ENCODE measurements around the gene VTA1.

Gene VTA1

DNA sequence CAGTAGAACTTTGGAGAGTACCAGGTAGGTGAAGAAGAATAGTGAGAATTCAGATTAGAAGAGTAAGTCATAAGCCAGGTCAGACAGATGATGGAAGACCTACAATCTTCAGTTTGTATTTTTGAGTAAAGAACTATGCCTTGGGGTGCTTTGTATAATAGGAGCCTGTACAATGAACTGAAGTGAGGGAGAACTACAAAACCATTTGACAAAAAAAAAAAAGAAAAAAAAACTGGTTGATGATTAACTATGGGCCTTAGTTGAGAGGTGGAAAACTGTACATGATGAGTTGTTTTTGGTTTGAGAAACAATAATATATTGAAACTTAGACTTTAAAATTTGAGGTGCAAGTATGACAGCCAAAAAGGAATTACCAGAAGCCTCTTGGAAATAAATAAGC, 25.7 kb downstream of the VTA1 start:
- no peak for DNase-seq (ENCODE audit: low spot score)
- TF ChIP-seq, protein P1, sequence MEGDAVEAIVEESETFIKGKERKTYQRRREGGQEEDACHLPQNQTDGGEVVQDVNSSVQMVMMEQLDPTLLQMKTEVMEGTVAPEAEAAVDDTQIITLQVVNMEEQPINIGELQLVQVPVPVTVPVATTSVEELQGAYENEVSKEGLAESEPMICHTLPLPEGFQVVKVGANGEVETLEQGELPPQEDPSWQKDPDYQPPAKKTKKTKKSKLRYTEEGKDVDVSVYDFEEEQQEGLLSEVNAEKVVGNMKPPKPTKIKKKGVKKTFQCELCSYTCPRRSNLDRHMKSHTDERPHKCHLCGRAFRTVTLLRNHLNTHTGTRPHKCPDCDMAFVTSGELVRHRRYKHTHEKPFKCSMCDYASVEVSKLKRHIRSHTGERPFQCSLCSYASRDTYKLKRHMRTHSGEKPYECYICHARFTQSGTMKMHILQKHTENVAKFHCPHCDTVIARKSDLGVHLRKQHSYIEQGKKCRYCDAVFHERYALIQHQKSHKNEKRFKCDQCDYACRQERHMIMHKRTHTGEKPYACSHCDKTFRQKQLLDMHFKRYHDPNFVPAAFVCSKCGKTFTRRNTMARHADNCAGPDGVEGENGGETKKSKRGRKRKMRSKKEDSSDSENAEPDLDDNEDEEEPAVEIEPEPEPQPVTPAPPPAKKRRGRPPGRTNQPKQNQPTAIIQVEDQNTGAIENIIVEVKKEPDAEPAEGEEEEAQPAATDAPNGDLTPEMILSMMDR (IDR thresholded peaks at IDR 0.05; ENCODE audit: extremely low read depth, missing control alignments), result no peak

- no peak for DNase-seq (ENCODE audit: low spot score)
- TF ChIP-seq, protein P1 (IDR thresholded peaks at IDR 0.05; ENCODE audit: extremely low read depth, missing control alignments), result no peak
These were observed 26.9 kb downstream of the VTA1 start for GRCh38 chr6:142173980-142174379.

DNA sequence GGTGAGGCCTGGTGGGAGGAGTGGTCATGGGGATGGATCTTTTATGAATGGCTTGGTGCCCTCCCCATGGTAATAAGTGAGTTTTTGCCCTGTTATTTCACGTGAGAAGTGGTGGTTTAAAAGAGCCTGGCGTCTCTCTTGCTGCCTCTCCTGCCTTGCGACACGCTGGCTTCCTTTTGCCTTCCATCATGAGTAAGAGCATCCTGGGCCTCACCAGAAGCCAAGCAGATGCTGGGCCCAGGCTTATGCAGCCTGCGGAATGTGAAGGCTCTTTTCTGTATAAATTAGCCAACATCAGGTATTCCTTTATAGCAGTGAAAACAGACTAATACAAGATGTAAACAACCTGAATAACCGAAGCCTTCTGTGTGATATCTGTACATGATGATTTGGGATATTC, 27.6 kb downstream of the VTA1 start:
- DNase-seq (ENCODE audit: low spot score), result no peak
- TF ChIP-seq, protein P1 (IDR thresholded peaks at IDR 0.05; ENCODE audit: extremely low read depth, missing control alignments), result no peak

DNA sequence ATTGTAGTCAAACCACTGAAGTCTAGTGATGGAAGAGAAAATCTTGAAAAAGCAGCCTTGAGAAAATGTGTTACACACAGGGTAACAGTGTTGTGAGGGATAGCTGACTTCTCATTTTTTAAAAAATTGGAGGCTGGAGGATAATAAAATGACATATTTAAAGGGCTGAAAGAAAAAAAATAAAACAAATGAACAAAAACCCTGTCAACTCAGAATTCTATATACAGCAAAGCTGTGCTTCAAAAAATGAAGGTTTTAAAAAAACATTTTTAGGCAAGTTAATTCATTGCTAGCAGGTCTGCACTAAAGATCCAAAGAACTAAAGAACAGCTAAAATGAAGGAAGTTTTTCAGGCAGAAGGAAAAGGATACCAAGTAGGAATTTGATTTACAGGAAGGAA, 31.1 kb downstream of the VTA1 start:
- TF ChIP-seq, protein P1 (IDR thresholded peaks at IDR 0.05; ENCODE audit: extremely low read depth, missing control alignments), result no peak
- DNase-seq (ENCODE audit: low spot score), result no peak

GRCh38 chr6:142182004-142182403, 34.9 kb downstream of the VTA1 start:
- TF ChIP-seq, protein P1 (IDR thresholded peaks at IDR 0.05; ENCODE audit: extremely low read depth, missing control alignments), result no peak
- DNase-seq (ENCODE audit: low spot score), result no peak

DNA sequence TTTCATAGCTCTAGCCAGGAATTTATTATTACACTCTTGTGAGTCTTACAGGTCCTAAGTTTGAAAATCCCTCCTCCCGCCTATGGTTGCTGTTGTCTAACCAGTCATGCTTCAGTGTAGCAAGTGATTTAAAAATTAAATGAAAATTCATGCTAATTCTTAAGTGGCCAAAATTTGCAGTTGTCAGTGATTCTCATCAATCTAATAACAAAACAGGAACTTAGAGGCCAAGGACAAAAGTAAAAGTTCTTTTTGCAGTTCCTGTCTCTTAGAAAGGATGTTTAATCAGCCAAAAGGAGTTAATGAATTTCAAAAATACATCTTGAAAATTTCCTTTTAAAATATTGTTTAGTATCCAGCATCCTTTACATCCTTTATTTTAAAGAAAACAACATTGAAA, 36.3 kb downstream of the VTA1 start:
- DNase-seq (ENCODE audit: low spot score), result no peak
- TF ChIP-seq, protein P1 (IDR thresholded peaks at IDR 0.05; ENCODE audit: extremely low read depth, missing control alignments), result no peak

GRCh38 chr6:142184307-142184706, 37.2 kb downstream of the VTA1 start:
- TF ChIP-seq, protein P1 (IDR thresholded peaks at IDR 0.05; ENCODE audit: extremely low read depth, missing control alignments), result no peak

More at GRCh38 chr6:142184307-142184706, 37.2 kb downstream of the VTA1 start:
- no peak for DNase-seq (ENCODE audit: low spot score)

All from GM20000 (cell line).